Measurements from ENCODE around the gene TAL2. TPM values are rescaled to one million over a fixed set of nuclear protein-coding genes. Genes with fewer than 3 reads are reported as not detected.

Gene TAL2
- total RNA-seq, 1 experiment from 2014 or later = not detected

- H3K36me3 ChIP-seq (ENCODE audit: control insufficient read depth, insufficient read depth, low read length) = no peaks in the 10 kb centered on the region
- no peak for DNase-seq (ENCODE audit: low read depth, low spot score)
- ChIA-PET CTCF (no interaction called here), POLR2A (no interaction called here)
- no peak for ATAC-seq
- no peaks in the 10 kb centered on the region for H3K9me3 ChIP-seq (ENCODE audit: control insufficient read depth, insufficient read depth, low read depth, low read length)
- H3K4me1 ChIP-seq (ENCODE audit: control insufficient read depth, insufficient read depth, low read length) = no peaks in the 10 kb centered on the region
- intact Hi-C loops (cut with micrococcal nuclease; ENCODE audit: unreplicated experiment) = no loop called here
- in situ Hi-C loops (cut with HindIII; ENCODE audit: low pct_unique_long_range_greater_than_20kb, low sequenced_read_pairs) = no loop called here
- H3K27me3 ChIP-seq (ENCODE audit: control insufficient read depth, insufficient read depth, low read length) = no peaks in the 10 kb centered on the region
- BruUV-seq (replicated peaks) = no TSS peak
- TF ChIP-seq SIN3A (IDR thresholded peaks at IDR 0.05; ENCODE audit: borderline replicate concordance, insufficient read depth, low read depth, low read length) (no peak), REST (IDR thresholded peaks at IDR 0.05; ENCODE audit: insufficient read depth in 1 of 2, low read depth in 2 of 2, low read length in 1 of 2) (no peak), POLR2AphosphoS5 (IDR thresholded peaks at IDR 0.05; ENCODE audit: low read depth, low read length) (no peak), TCF7L2 (IDR thresholded peaks at IDR 0.05; ENCODE audit: low read depth, low read length) (no peak), CTCF (IDR thresholded peaks at IDR 0.05) (no peak)
- H3K27ac ChIP-seq (ENCODE audit: low read length) = no peak overlapping the region
- H3K4me3 ChIP-seq (ENCODE audit: low read depth in 2 of 2, low read length in 2 of 2) = no peak overlapping the region
These were observed 18.5 kb upstream of the TAL2 start for GRCh38 chr9:105643795-105644194.

- BruUV-seq (replicated peaks) = no TSS peak
- no peaks in the 10 kb centered on the region for H3K36me3 ChIP-seq (ENCODE audit: control insufficient read depth, insufficient read depth, low read length)
- ChIA-PET POLR2A (no interaction called here), CTCF (interaction anchor here (0.9 kb wide), 1 partner anchor 9 kb away, joined by 3 read pairs; no protein-coding TSS in a partner anchor)
- H3K27me3 ChIP-seq (ENCODE audit: control insufficient read depth, insufficient read depth, low read length) = no peaks in the 10 kb centered on the region
- no peak overlapping the region for H3K4me3 ChIP-seq (ENCODE audit: low read depth in 2 of 2, low read length in 2 of 2)
- no peak overlapping the region for H3K27ac ChIP-seq (ENCODE audit: low read length)
- TF ChIP-seq REST (IDR thresholded peaks at IDR 0.05; ENCODE audit: insufficient read depth in 1 of 2, low read depth in 2 of 2, low read length in 1 of 2) (no peak), SIN3A (IDR thresholded peaks at IDR 0.05; ENCODE audit: borderline replicate concordance, insufficient read depth, low read depth, low read length) (no peak), TCF7L2 (IDR thresholded peaks at IDR 0.05; ENCODE audit: low read depth, low read length) (no peak), CTCF (IDR thresholded peaks at IDR 0.05) (no peak), POLR2AphosphoS5 (IDR thresholded peaks at IDR 0.05; ENCODE audit: low read depth, low read length) (no peak)
- H3K4me1 ChIP-seq (ENCODE audit: control insufficient read depth, insufficient read depth, low read length) = no peaks in the 10 kb centered on the region
- ATAC-seq (no peak), DNase-seq (ENCODE audit: low read depth, low spot score) (no peak)
- H3K9me3 ChIP-seq (ENCODE audit: control insufficient read depth, insufficient read depth, low read depth, low read length) = no peaks in the 10 kb centered on the region
- in situ Hi-C loops (cut with HindIII; ENCODE audit: low pct_unique_long_range_greater_than_20kb, low sequenced_read_pairs) (no loop called here), intact Hi-C loops (cut with micrococcal nuclease; ENCODE audit: unreplicated experiment) (no loop called here)
These were observed 15.2 kb upstream of the TAL2 start for GRCh38 chr9:105646879-105647594.

All from Panc1 (cell line).